Mesenteric fat pad (tissue), 1 donor: Measurements from ENCODE around the gene ATP5F1A. TPM values are rescaled to one million over a fixed set of nuclear protein-coding genes. Genes with fewer than 3 reads are reported as not detected.
"Not testable (repeated sequence)": the region's sequence is repeated elsewhere in the genome, so short reads cannot be mapped to it uniquely, and the experiment has no call there.

ENCODE experiments used
- DNase-seq: peaks from one replicate; pipeline ENCODE4 v3.0.0-alpha.2; 2020; ENCODE audit warnings: low spot score
- long read RNA-seq: library from polyadenylated mRNA; unstranded; transcript quantifications from one replicate; pipeline ENCODE4 v2.0.0, GENCODE V29; 2020
- total RNA-seq: library from RNA; stranded (reverse); fragmentation: NEBNext Ultra II Directional; extraction: Animal tissue kit (Norgen Biotek cat#: 25700); gene quantifications from one replicate; pipeline ENCODE4 v1.2.1, GENCODE V29; 2021
- donor health status: DM: yes; HTN: yes; CAD: no.

The ATP5F1A gene
- total RNA-seq, result 303 TPM
- long read RNA-seq, full-length matches to known transcripts, result 2,231 of 2,360 reads
- long read RNA-seq, partial matches to known transcripts, result 95 of 2,360 reads
- long read RNA-seq, other reads (novel, unspliced or antisense), result 34 of 2,360 reads

DNA sequence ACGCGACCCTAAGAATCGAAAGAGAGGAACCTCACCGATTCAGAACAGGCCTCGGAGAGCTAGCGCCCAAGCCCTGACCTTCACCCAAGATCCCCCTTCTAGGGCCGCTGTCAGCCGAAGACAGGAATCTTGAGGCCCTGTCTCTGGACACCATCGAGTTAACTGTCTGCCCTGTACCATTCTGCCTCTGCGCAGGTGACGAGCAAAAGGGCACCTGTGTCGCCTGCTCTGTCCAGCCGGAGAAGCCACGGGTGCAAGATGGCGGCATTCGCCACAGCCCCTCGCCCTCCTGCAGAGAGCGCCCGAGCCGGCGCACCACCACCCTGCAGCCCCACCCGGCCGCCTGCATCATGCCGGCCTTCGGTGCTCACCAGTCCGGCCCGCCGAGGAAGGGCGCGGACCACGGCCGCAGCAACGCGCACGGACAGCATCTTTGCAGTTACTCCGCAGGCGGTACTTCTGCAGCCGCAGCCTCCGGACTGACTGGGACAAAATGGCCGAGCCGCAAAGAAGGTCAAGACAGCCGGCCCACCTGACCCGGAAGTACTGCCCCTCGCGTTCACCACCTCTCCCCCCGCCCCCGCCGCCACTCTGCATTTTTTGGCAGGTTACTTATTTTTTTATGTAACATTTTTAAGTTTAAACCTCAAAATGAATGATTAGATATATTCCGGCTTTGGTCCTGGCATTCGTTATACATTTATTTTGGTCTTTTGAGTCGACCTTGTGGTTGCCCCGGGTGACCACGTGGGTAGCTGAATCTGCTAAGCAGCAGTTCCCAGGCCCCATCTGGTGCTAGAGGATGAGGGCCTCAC is at the start of gene ATP5F1A:
ATP5F1A (minus strand) TSS at position 496 of the 815 bp plus-strand sequence; CDS start at position 431, 65 bp downstream.
- peak; percentile 94 for DNase-seq

DNA sequence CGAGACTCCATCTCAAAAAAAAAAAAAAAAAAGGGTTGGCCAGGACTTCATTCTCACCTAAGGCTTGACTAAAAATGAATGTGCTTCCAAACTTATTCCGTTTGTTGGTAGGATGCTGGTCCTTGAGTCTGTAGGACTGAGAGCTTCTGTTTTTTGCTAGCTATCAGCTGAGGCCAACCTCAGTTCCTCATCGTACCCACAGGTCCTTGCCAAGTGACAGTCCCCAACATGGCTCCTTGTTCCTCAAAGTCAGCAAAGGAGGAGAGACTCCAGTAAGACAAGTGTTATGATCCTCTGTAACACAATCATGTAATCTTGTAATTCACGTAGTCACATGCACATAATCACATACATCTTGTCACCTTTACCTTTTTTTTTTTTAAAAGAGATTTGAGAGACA is 43.1 kb upstream of the ATP5F1A start:
- no peak for DNase-seq

DNA sequence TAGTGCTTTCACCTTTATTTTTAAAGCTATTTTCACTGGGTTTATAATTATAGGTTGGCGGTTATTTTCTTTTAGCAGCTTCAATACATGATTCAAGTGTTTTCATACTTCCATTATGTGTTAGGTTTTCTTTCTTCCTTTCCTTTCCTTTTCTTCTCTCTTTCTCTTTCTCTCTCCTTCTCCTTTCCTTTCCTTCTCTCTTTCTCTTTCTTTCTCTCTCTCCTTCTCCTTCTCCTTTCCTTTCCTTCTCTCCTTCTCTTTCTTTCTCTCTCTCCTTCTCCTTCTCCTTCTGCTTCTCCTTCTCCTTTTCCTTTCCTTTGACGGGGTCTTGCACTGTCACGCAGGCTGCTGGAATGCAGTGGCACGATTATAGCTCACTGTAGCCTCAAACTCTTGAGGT is 42.1 kb upstream of the ATP5F1A start:
- no peak for DNase-seq

DNA sequence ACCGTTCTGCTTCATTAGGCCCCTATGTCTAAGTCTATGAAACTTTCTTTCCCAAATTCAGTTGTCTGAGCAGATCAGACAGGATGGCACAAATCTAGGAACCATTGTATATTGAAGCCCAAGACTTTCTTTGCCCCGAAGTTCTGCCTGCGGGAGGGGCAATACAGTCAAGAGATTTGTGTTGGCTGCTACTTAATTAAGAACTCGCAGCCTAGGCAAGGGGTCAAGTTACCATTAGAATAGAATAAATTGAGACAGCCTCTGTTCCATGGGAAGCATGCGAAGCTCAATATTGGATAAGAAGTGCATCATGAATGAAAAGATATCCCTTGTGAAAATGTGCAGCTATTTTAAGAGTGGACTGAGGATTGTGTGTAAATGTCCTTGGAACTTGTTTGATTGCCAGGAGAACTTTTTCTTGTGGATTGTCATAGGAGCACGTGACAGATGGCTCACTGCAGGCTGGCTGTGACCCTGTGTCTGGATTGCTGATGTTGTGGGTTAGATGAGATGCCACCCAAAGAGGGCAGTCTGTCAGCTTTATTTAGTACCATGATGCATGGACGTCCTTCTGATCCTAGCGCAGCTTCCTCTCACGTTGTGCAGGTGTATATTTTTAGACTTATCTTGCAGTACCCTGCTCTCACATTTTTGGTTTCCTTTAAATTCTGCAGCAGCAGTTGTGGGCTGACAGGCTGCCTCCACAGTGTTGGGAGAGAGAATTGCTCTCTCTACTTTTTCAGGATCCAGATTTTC is 37.0 kb upstream of the ATP5F1A start:
- no peak for DNase-seq

DNA sequence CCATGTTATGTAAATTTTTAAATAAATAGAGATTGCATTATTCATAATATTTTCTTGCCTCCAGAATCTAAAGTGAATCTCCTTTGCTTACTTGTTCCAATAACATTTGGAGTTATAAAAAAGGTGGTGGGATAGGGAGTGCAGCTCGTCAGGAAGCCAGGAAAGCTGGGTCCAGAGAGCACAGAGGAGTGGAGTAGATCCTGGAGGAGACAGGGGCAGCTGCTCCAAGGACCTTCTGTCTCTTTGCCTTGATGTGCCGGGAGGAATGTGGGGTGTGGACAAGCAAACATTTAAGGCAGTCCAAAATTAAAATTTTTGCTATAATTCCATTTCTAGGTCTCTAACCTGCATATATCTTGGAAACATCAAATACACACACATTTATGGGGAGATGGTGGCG is 35.4 kb upstream of the ATP5F1A start:
- DNase-seq, result no peak

DNA sequence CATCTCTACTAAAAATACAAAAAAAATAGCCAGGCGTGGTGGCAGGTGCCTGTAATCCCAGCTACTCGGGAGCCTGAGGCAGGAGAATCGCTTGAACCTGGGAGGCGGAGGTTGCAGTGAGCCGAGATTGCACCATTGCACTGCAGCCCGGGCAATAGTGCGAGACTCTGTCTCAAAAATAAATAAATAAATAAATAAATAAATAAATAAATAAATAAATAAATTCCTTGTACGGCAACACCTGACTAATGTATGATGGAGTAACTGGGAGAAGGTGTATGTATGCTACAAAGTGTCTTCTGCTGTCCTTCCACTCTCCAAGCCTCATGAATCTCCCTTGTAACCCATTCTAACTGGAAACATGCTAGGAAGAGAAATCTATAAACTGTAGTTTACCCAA is 32.5 kb upstream of the ATP5F1A start:
- not testable (repeated sequence) for DNase-seq

DNA sequence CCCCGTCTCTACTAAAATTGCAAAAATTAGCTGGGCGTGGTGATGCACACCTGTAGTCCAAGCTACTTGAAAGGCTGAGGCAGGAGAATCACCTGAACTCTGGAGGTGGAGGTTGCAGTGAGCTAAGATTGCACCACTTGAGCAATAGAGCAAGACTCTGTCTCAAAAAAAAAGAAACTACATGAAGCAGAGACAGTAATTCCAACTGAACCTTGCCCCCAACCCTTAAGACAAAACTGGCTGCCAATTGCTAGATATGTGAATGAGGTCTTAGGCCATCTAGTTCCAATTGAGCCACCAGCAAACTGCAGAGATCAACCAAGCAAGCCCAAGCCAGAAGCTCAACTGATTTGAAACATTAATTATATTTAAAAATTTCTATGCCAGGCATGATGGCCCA is 32.0 kb upstream of the ATP5F1A start:
- no peak for DNase-seq

DNA sequence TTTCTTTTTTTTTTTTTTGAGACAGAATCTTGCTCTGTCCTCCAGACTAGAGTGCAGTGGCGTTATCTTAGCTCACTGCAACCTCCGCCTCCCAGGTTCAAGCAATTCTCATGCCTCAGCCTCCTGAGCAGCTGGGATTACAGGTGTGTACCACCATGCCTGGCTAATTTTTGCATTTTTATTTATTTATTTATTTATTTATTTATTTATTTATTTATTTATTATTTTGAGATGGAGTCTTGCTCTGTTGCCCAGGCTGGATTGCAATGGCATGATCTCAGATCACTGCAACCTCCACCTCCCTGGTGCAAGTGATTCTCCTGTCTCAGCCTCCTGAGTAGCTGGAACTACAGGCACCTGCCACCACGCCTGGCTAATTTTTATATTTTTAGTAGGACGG is 28.5 kb upstream of the ATP5F1A start:
- not testable (repeated sequence) for DNase-seq

DNA sequence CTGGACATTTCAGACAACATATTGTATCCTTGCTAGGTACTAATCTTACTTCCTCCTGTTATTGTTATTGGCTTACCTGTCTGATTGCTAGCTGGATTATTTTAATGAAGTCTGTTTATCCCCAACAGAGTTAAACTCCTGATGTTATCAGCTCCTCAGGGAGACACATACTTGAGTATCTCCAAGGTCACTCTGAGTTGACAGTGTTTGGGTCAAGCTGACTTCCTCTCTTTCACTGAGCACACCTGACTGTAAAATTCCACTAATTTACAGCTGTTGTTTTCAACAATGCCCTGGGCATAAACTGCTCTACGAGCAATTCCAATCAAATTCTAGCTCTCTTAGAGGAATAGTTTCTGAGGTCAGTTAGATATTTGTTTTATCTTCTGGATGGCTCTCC is 15.7 kb upstream of the ATP5F1A start:
- DNase-seq, result no peak

DNA sequence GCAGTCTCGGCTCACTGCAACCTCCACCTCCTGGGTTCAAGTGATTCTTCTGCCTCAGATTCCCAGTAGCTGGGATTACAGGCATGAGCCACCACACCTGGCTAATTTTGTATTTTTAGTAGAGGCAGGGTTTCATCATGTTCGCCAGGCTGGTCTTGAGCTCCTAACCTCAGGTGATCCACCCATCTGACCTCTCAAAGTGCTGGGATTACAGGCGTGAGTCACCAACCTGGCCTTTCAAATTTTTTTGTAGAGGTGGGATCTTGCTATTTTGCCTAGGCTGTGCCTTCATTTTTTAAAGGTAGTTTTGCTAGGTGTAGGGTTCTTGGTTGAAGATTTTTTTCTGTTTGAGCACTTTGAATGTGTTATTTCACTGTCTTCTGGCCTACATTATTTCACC is 12.3 kb upstream of the ATP5F1A start:
- DNase-seq, result no peak

DNA sequence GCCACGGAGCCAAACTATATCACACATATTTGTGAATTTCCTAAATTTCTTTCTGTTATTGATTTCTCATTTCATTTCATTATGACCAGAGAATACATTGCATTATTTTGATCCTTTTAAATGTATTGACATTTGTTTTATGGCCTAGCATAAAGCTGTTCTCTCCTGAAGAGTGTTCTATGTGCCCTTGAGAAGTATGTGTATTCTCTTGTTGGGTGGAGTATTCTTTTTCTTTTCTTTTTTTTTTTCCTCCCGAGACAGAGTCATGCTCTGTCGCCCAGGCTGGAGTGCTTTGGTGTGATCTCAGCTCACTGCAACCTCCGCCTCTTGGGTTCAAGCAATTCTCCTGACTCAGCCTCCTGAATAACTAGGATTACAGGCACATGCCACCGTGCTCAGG is 11.3 kb upstream of the ATP5F1A start:
- no peak for DNase-seq

DNA sequence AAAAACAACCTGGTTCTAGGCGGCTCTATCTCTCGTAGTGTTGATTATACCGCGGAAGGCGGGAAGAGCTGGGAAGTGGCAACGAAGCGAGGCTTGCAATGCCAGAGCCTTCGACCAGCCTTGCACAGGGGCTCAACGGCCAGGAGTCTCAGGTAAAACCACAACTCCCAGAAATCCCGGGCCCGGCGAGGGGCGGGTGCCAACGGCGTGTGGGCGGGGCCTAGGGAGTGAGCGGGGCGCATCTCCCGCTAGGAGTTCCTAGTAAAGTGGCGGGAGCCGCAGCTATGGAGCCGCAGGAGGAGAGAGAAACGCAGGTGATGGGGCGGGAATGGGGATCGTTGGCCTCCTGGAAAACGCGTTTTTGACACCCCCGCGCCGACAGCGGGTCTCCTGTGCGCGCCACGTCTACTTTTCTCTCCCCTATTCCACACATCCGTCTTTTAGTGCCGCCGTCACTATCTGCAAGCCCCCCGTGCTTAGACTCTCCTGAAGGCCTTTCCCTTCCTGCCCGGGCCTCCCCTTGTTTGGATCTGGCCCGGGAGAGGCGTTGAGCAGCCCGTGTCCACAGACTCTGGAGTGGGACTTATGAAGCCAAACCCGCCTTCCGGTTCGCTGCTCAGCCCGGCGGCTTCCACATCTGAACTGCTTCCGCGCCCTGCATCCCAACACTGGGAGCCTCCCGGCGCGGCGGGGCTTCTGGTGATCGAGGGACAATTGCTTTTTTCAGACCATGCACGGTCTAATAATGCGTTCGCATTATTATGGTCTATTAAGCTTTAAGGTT is 6.2 kb upstream of the ATP5F1A start, which contains the start of gene HAUS1:
HAUS1 (plus strand) TSS at position 258 of the 784 bp plus-strand sequence; CDS start at position 285, 27 bp downstream.
- peak; percentile 96 for DNase-seq

DNA sequence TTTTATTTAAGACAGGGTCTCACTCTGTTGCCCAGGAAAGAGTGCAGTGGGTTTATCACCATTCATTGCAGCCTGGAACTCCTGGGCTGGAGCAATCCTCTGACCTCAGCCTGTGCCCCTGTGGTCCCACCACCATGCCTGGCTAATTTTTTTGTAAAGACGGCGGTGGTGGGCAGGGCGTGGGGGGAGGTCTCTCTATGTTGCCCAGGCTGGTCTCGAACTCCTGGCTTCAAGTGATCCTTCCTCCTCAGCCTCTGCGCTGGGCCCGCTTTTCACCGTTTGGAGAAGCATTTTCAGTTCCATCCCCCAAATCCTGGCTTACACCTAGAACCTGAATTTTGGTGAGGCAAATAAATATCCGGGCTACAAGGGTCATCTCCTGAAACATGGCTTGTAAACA is 1.4 kb upstream of the ATP5F1A start:
- DNase-seq, result no peak

DNA sequence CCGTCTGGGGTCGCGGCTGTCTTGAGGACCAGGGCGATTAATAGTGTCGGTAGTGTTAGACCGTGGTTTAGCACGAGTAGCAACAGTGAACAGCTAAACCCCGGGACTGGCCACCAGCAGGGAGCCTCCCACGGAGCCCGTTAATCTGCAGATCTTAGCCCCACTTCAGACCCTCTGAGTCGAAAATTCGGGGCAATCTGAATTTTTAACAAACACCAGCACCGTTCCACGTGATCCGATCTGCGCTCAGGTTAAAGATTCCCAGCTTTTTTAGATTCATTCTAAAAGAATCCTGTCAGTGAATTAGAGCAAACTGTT is 479 bp upstream of the ATP5F1A start:
- DNase-seq, result no peak

DNA sequence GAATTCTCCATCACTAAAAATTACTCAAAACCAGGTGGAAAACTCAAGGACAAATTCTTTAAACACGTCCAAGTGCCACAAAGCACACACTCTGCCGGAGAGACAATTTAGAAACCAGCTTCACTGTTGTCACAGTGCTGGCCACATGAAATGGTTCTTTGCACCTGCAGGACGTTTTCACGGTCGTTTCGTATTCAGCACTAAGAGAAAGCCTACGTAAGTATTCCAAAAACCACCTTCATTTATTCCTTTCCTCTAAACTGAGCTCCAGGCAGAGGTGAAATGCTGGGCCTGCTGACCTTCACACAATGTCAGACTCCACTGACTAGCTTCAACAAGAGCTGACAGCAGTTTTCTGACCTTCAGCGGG is 680 bp downstream of the ATP5F1A start:
- DNase-seq, result no peak

DNA sequence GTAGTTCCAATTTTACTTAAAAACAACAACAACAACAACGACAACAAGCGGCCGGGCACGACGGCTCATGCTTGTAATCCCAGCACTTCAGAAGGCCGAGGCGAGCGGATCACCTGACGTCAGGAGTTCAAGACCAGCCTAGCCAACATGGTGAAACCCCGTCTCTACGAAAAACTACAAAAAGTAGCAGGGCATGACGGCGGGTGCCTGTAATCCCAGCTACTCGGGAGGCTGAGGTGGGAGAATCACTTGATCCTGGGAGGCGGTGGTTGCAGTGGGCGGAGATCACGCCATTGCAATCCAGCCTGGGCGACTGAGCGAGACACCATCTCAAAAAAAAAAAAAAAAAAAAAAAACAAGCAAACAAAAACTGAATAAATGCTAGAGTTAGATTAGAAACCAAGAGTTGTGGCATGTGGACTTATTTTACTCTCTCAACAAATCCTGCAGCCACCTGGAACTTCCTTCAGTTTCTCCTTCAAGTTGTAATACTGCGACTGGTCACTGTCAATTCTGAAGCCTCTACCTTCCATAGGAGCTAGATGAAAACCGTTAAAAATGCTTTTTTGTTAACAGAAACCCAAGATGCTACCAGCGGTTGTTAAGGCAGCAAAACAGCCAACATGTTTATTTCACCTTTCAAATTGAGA is 1.3 kb downstream of the ATP5F1A start:
- no peak for DNase-seq

DNA sequence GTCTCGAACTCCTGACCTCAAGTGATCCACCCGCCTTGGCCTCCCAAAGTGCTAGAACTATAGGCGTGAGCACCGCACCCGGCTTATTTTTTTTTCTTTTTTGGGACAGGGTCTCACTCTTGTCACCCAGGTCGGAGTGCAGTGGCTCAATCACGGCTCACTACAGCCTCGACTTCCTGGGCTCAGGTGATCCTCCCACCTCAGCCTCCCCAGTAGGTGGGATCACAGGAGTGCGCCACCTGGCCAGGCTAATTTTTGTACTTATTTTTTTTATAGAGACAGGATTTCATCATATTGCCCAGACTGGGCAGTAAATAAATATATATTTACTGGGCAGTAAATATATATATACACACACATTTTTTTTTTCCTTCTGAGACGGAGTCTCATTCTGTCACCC is 2.6 kb downstream of the ATP5F1A start:
- no peak for DNase-seq

DNA sequence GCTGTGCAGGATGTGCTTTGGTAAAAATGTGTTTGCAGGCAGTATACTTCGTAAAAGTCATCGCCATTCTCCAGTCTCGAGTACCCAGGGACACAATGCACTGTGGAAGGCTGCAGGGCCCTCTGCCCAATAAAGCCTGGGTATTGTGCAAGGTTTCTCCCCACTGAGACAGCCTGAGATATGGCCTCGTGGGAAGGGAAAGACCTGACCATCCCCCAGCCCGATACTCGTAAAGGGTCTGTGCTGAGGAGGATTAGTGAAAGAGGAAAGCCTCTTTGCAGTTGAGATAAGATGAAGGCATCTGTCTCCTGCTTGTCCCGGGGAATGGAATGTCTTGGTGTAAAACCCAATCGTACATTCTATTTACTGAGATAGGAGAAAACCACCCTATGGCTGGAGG is 9.6 kb downstream of the ATP5F1A start:
- not testable (repeated sequence) for DNase-seq

DNA sequence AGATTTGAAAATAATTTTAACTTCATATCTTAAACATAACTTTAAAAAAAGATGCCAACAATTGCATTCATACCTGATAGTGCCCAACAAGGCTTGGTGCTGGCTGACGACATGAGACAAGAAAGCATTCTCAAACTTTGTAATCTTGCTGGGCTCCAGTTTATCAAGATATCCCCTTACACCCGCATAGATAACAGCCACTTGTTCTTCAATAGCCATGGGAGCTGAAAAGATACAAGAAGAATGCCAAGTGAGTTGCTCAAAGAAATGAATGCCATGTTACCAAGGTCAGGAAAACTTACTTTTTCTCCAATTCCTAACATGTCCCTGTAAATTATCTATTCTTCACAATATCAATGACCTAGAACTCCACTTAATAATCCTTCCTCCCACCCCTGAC is 13.7 kb downstream of the ATP5F1A start:
- DNase-seq, result no peak

DNA sequence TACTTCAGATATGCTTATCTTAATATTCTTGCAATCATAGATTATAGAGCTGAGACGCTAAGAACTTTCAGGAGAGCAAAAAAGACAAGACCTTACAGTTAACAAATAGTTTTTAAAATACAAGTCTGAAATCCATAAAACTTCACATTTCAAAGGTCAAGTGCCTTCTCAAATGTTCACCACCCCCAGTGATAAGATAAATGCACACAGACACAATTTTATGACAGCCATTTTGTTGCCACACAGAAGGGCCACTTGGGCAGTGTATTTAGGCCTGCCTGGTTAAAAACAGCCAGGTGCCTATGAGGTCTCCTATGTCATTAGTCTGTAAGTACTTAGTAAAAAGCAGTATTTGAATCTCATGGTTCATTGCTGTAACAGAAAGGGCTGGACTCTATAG is 17.9 kb downstream of the ATP5F1A start:
- no peak for DNase-seq

DNA sequence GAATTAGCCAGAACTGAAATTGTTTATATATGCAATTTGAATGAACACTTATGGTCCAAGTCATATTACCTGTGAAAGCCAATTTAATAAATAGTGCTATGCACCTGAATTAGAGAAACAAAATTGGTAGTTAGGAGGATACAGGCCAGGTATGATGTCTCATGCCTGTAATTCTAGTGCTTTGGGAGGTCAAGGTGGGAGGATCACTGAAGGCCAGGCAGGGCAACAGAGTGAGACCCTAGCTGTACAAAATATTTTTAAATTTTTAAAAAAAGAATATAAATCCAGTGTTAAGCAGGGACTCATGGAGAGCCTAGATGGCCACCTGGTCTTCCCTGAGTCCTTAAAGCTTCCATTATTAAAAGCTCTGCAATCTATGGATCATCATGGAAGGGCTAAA is 18.8 kb downstream of the ATP5F1A start:
- DNase-seq, result no peak
